SIG-M5 treated with dmso at 0.1 percent for 504 hours (cell line): ENCODE data around the gene GAPDH.
"Not testable (repeated sequence)": the region's sequence is repeated elsewhere in the genome, so short reads cannot be mapped to it uniquely, and the experiment has no call there.

ENCODE experiments used
- DNase-seq: peaks from one replicate; lab custom pipeline; 2025; ENCODE audit not compliant: unreplicated experiment; lab: John Stamatoyannopoulos, UW

Gene GAPDH

GRCh38 chr12:6533923-6534694 lies at the start of gene GAPDH:
Gene GAPDH (plus strand): TSS chr12:6534517. CDS start chr12:6534833, 316 bp downstream.
- peak; percentile 97 for DNase-seq

GRCh38 chr12:6488240-6488639 lies 46.1 kb upstream of the GAPDH start:
- no peak for DNase-seq

- DNase-seq = no peak
Measured at GRCh38 chr12:6489449-6489848, 44.9 kb upstream of the GAPDH start.

- DNase-seq = not testable (repeated sequence)
Measured at GRCh38 chr12:6490673-6491072, 43.6 kb upstream of the GAPDH start.

- peak; percentile 95 for DNase-seq
Measured at GRCh38 chr12:6492838-6493496, 41.4 kb upstream of the GAPDH start, which contains the start of gene MRPL51. Gene MRPL51 (minus strand): TSS chr12:6493262. CDS start chr12:6493136, 126 bp downstream.

- DNase-seq = peak; percentile 98
Measured at GRCh38 chr12:6493497-6494257, 40.6 kb upstream of the GAPDH start, which contains the start of gene NCAPD2. Gene NCAPD2 (plus strand): TSS chr12:6494102. CDS start chr12:6495099, 997 bp downstream.

- DNase-seq = no peak
Measured at GRCh38 chr12:6494258-6494743, 40.0 kb upstream of the GAPDH start.

- DNase-seq = peak; percentile 41
Measured at GRCh38 chr12:6494968-6495367, 39.3 kb upstream of the GAPDH start.

GRCh38 chr12:6497291-6497690 lies 37.0 kb upstream of the GAPDH start:
- DNase-seq = not testable (repeated sequence)

- DNase-seq = no peak
Measured at GRCh38 chr12:6500466-6500865, 33.9 kb upstream of the GAPDH start.

GRCh38 chr12:6507102-6507998 lies 27.0 kb upstream of the GAPDH start:
- no peak for DNase-seq

GRCh38 chr12:6508087-6508486 lies 26.2 kb upstream of the GAPDH start:
- DNase-seq = no peak

GRCh38 chr12:6520186-6520585 lies 14.1 kb upstream of the GAPDH start:
- DNase-seq = no peak

GRCh38 chr12:6522193-6522592 lies 12.1 kb upstream of the GAPDH start:
- DNase-seq = no peak

GRCh38 chr12:6523708-6524107 lies 10.6 kb upstream of the GAPDH start:
- no peak for DNase-seq

GRCh38 chr12:6524648-6525047 lies 9.7 kb upstream of the GAPDH start:
- DNase-seq = no peak

- no peak for DNase-seq
Measured at GRCh38 chr12:6526201-6526600, 8.1 kb upstream of the GAPDH start.

- DNase-seq = no peak
Measured at GRCh38 chr12:6526766-6527525, 7.4 kb upstream of the GAPDH start.

- DNase-seq = no peak
Measured at GRCh38 chr12:6527711-6528110, 6.6 kb upstream of the GAPDH start.
